ENCODE measurements around the gene BICRA.

DNA sequence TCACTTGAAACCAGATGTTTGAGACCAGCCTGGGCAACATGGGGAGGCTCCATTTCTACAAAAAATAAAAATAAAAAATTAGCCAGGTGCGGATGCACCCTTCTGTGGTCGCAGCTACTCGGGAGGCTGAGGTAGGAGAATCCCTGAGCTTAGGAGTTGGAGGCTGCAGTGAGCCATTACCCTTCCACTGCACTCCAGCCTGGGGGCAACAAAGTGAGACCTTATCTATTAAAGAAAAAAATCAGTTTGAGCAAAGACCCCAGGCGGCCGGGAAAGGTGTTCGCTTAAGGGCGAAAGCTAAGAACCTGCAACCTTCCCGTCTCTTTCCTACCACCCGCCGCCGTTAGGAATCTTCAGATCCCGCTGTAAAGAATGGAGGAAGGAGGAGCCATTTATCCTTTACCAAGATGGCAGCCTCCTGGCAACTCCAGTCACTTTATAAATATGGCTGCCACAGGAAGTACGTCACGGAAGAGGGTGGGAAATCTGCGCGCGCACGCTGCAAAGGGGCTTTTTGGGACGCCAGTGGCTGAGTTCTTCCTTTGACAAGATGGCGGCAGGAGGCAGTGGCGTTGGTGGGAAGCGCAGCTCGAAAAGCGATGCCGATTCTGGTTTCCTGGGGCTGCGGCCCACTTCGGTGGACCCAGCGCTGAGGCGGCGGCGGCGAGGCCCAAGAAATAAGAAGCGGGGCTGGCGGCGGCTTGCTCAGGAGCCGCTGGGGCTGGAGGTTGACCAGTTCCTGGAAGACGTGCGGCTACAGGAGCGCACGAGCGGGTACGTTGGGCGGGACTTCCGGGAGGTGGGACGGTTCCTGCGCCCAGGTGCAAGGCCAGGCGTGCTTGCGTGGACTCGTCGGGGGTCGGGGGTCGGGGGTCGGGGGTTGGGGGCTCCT, 136.3 kb downstream of the BICRA start, which contains the start of gene NOP53:
- TF ChIP-seq POLR2AphosphoS5 (IDR thresholded peaks at IDR 0.05; ENCODE audit: borderline replicate concordance, low read depth, low read length) (peak; percentile 85), EZH2 (IDR thresholded peaks at IDR 0.05) (no peak)

Data from SK-N-MC (cell line).